ENCODE data around the gene ADRA1B. TPM values are rescaled to one million over a fixed set of nuclear protein-coding genes. Genes with fewer than 3 reads are reported as not detected.

ADRA1B gene
- polyA plus RNA-seq, 1 donor from 2014 or later, result not detected

GRCh38 chr5:159893040-159893695 lies 23.1 kb upstream of the ADRA1B start:
- Mint-ChIP-seq H3K36me3 (peaks cover 2% of the 10 kb centered on the region), H3K4me3 (no peak overlapping the region), H3K27me3 (peaks cover 4% of the 10 kb centered on the region)

GRCh38 chr5:159894149-159894720 lies 22.0 kb upstream of the ADRA1B start:
- Mint-ChIP-seq H3K4me3 (no peak overlapping the region), H3K9me3 (no peaks in the 10 kb centered on the region), H3K36me3 (peaks cover 2% of the 10 kb centered on the region), H3K27me3 (peaks cover 4% of the 10 kb centered on the region), H3K4me1 (no peaks in the 10 kb centered on the region), H3K27ac (no peak overlapping the region)

More at GRCh38 chr5:159893040-159893695, 23.1 kb upstream of the ADRA1B start:
- Mint-ChIP-seq H3K4me1 (no peaks in the 10 kb centered on the region), H3K9me3 (no peaks in the 10 kb centered on the region), H3K27ac (no peak overlapping the region)

GRCh38 chr5:159897786-159898393 lies 18.4 kb upstream of the ADRA1B start:
- no peaks in the 10 kb centered on the region for H3K4me1 Mint-ChIP-seq
- H3K27me3 Mint-ChIP-seq, result peaks cover 12% of the 10 kb centered on the region
- no peak overlapping the region for H3K27ac Mint-ChIP-seq

GRCh38 chr5:159899067-159900049 lies 16.9 kb upstream of the ADRA1B start:
- no peaks in the 10 kb centered on the region for H3K9me3 Mint-ChIP-seq
- H3K27me3 Mint-ChIP-seq, result peaks cover 12% of the 10 kb centered on the region
- no peak overlapping the region for H3K27ac Mint-ChIP-seq
- peaks cover 2% of the 10 kb centered on the region for H3K36me3 Mint-ChIP-seq
- no peaks in the 10 kb centered on the region for H3K4me1 Mint-ChIP-seq
- no peak overlapping the region for H3K4me3 Mint-ChIP-seq

More at GRCh38 chr5:159897786-159898393, 18.4 kb upstream of the ADRA1B start:
- no peak overlapping the region for H3K4me3 Mint-ChIP-seq
- H3K9me3 Mint-ChIP-seq, result no peaks in the 10 kb centered on the region
- peaks cover 2% of the 10 kb centered on the region for H3K36me3 Mint-ChIP-seq

GRCh38 chr5:159901308-159901707 lies 15.0 kb upstream of the ADRA1B start:
- H3K36me3 Mint-ChIP-seq, result peaks cover 2% of the 10 kb centered on the region
- H3K4me1 Mint-ChIP-seq, result peaks cover 0 to 4% (median 0%) of the 10 kb centered on the region in 3 donors
- no peak overlapping the region for H3K4me3 Mint-ChIP-seq
- no peaks in the 10 kb centered on the region for H3K9me3 Mint-ChIP-seq
- no peak overlapping the region for H3K27ac Mint-ChIP-seq
- H3K27me3 Mint-ChIP-seq, result peaks cover 12% of the 10 kb centered on the region

- peaks cover 0 to 4% (median 0%) of the 10 kb centered on the region in 3 donors for H3K4me1 Mint-ChIP-seq
Measured at GRCh38 chr5:159901772-159902171, 14.5 kb upstream of the ADRA1B start.

GRCh38 chr5:159902444-159903121 lies 13.7 kb upstream of the ADRA1B start:
- H3K4me3 Mint-ChIP-seq, result no peak overlapping the region
- peaks cover 0 to 4% (median 0%) of the 10 kb centered on the region in 3 donors for H3K4me1 Mint-ChIP-seq
- peaks cover 2% of the 10 kb centered on the region for H3K36me3 Mint-ChIP-seq
- peaks cover 17% of the 10 kb centered on the region for H3K27me3 Mint-ChIP-seq
- no peak overlapping the region for H3K27ac Mint-ChIP-seq
- no peaks in the 10 kb centered on the region for H3K9me3 Mint-ChIP-seq

More at GRCh38 chr5:159901772-159902171, 14.5 kb upstream of the ADRA1B start:
- Mint-ChIP-seq H3K27me3 (peaks cover 14% of the 10 kb centered on the region), H3K4me3 (no peak overlapping the region), H3K27ac (no peak overlapping the region), H3K36me3 (peaks cover 2% of the 10 kb centered on the region), H3K9me3 (no peaks in the 10 kb centered on the region)

GRCh38 chr5:159903131-159903530 lies 13.2 kb upstream of the ADRA1B start:
- Mint-ChIP-seq H3K36me3 (no peaks in the 10 kb centered on the region), H3K27ac (no peak overlapping the region), H3K9me3 (no peaks in the 10 kb centered on the region), H3K27me3 (peaks cover 13% of the 10 kb centered on the region), H3K4me3 (no peak overlapping the region), H3K4me1 (peaks cover 0 to 4% (median 0%) of the 10 kb centered on the region in 3 donors)

GRCh38 chr5:159904874-159905273 lies 11.4 kb upstream of the ADRA1B start:
- Mint-ChIP-seq H3K36me3 (no peaks in the 10 kb centered on the region), H3K4me1 (peaks cover 0 to 6% (median 0%) of the 10 kb centered on the region in 3 donors), H3K9me3 (no peaks in the 10 kb centered on the region), H3K27me3 (peaks cover 13% of the 10 kb centered on the region), H3K27ac (no peak overlapping the region), H3K4me3 (no peak overlapping the region)

GRCh38 chr5:159905496-159905895 lies 10.8 kb upstream of the ADRA1B start:
- H3K27me3 Mint-ChIP-seq, result peaks cover 10% of the 10 kb centered on the region
- peaks cover 0 to 6% (median 0%) of the 10 kb centered on the region in 3 donors for H3K4me1 Mint-ChIP-seq
- no peak overlapping the region for H3K4me3 Mint-ChIP-seq
- H3K9me3 Mint-ChIP-seq, result no peaks in the 10 kb centered on the region
- H3K27ac Mint-ChIP-seq, result no peak overlapping the region
- H3K36me3 Mint-ChIP-seq, result no peaks in the 10 kb centered on the region

GRCh38 chr5:159906463-159906862 lies 9.8 kb upstream of the ADRA1B start:
- peaks cover 7% of the 10 kb centered on the region for H3K27me3 Mint-ChIP-seq

GRCh38 chr5:159906943-159907342 lies 9.3 kb upstream of the ADRA1B start:
- H3K4me1 Mint-ChIP-seq, result peaks cover 0 to 6% (median 0%) of the 10 kb centered on the region in 3 donors
- H3K27ac Mint-ChIP-seq, result no peak overlapping the region
- H3K9me3 Mint-ChIP-seq, result no peaks in the 10 kb centered on the region
- no peaks in the 10 kb centered on the region for H3K36me3 Mint-ChIP-seq
- H3K27me3 Mint-ChIP-seq, result peaks cover 7% of the 10 kb centered on the region
- no peak overlapping the region for H3K4me3 Mint-ChIP-seq

More at GRCh38 chr5:159906463-159906862, 9.8 kb upstream of the ADRA1B start:
- H3K4me3 Mint-ChIP-seq, result no peak overlapping the region
- no peaks in the 10 kb centered on the region for H3K36me3 Mint-ChIP-seq
- H3K27ac Mint-ChIP-seq, result no peak overlapping the region
- no peaks in the 10 kb centered on the region for H3K9me3 Mint-ChIP-seq
- peaks cover 0 to 6% (median 0%) of the 10 kb centered on the region in 3 donors for H3K4me1 Mint-ChIP-seq

- no peaks in the 10 kb centered on the region for H3K9me3 Mint-ChIP-seq
- peaks cover 4% of the 10 kb centered on the region for H3K27me3 Mint-ChIP-seq
- H3K36me3 Mint-ChIP-seq, result no peaks in the 10 kb centered on the region
- H3K4me3 Mint-ChIP-seq, result no peak overlapping the region
- peaks cover 0 to 6% (median 0%) of the 10 kb centered on the region in 3 donors for H3K4me1 Mint-ChIP-seq
- no peak overlapping the region for H3K27ac Mint-ChIP-seq
Measured at GRCh38 chr5:159907689-159908590, 8.3 kb upstream of the ADRA1B start.
